Measurements from ENCODE around the gene SFXN3.

SFXN3 gene

DNA sequence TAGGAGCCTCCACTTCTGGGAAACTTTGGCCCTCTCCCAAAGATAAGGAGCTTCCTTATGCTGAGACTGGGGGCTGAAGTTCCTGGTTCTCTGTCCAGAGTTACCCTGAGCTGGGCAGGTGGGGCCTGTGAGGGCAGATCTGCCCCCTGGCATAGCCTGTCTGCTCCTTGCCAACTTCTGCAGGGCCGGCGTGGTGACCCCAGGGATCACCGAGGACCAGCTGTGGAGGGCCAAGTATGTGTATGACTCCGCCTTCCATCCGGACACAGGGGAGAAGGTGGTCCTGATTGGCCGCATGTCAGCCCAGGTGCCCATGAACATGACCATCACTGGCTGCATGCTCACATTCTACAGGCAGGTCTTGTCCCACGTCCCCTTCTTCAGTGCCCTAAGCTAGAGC, 4.3 kb downstream of the SFXN3 start:
- ChIA-PET POLR2A (no interaction called here), CTCF (interaction anchor here (1.0 to 35.4 kb wide), 6 partner anchors 12 to 107 kb away, joined by 3 to 1481 read pairs (median 125); partner anchors contain the start of genes KAZALD1, LZTS2, MRPL43 and TWNK)
- TF ChIP-seq, protein P1, sequence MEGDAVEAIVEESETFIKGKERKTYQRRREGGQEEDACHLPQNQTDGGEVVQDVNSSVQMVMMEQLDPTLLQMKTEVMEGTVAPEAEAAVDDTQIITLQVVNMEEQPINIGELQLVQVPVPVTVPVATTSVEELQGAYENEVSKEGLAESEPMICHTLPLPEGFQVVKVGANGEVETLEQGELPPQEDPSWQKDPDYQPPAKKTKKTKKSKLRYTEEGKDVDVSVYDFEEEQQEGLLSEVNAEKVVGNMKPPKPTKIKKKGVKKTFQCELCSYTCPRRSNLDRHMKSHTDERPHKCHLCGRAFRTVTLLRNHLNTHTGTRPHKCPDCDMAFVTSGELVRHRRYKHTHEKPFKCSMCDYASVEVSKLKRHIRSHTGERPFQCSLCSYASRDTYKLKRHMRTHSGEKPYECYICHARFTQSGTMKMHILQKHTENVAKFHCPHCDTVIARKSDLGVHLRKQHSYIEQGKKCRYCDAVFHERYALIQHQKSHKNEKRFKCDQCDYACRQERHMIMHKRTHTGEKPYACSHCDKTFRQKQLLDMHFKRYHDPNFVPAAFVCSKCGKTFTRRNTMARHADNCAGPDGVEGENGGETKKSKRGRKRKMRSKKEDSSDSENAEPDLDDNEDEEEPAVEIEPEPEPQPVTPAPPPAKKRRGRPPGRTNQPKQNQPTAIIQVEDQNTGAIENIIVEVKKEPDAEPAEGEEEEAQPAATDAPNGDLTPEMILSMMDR (IDR thresholded peaks at IDR 0.05; ENCODE audit: insufficient read depth, low read length, missing control alignments), result no peak
- DNase-seq (ENCODE audit: low read depth, low spot score), result no peak
- H3K4me3 ChIP-seq (ENCODE audit: low read depth, low read length), result no peak overlapping the region

DNA sequence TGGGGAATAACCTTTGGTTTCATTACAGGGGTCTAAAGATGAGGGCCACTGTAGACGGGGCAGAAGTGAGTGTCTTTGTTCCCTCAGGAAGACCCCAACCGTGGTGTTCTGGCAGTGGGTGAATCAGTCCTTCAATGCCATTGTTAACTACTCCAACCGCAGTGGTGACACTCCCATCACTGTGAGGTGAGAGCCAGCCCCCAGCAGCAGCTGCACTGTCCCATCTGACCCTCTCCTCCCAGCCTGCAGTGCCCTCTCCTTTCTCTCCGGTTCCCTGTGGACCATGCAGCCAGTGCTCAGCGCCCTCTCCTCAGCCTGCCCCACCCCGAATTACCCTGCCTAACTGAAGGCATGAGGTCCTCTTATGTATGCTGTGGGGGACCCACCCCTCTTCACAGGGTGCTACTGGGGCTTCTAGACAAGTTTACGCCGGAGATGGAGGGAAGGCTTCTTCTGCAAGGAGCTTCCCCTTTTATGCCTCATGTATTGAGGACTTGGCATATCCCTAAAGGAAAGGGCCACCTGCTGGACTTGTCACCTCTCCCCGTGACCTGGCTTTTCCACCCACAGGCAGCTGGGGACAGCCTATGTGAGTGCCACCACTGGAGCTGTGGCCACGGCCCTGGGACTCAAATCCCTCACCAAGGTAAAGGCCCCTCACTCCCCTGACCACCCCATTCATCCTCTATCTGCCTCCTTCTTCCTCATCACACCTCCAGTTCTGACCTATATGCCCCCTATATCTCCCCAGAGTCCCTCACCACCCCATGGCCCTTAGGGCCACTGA, 5.1 kb downstream of the SFXN3 start:
- CTCF ChIA-PET, result interaction anchor here (1.7 to 35.4 kb wide), 5 partner anchors 13 to 106 kb away, joined by 4 to 1481 read pairs (median 242); partner anchors contain the start of genes KAZALD1, LZTS2, MRPL43 and TWNK
- H3K4me3 ChIP-seq (ENCODE audit: low read depth, low read length), result no peak overlapping the region

DNA sequence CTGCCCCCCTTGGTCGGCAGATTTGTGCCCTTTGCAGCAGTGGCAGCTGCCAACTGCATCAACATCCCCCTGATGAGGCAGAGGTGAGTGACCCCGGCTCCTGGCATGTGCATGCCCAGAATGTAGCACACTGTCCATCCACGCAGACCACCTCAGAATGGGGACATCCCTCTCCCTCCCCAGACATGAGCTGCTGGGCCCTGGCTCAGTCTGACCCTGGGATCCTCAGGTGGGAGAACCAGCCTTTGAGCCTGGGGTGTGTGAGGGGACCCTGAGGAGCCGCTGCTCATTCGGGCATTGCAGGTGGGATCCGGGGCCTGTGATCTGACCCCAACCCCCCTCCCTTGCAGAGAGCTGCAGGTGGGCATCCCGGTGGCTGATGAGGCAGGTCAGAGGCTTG, 5.7 kb downstream of the SFXN3 start:
- CTCF ChIA-PET, result interaction anchor here (2.4 to 35.4 kb wide), 4 partner anchors 19 to 105 kb away, joined by 8 to 1481 read pairs (median 288); partner anchors contain the start of genes KAZALD1, LZTS2, MRPL43 and TWNK
- POLR2A ChIA-PET, result no interaction called here
- H3K4me3 ChIP-seq (ENCODE audit: low read depth, low read length), result no peak overlapping the region
- TF ChIP-seq, protein P1 (IDR thresholded peaks at IDR 0.05; ENCODE audit: insufficient read depth, low read length, missing control alignments), result no peak
- no peak for DNase-seq (ENCODE audit: low read depth, low spot score)

More for the DNA sequence above, 5.1 kb downstream of the SFXN3 start:
- TF ChIP-seq, protein P1 (IDR thresholded peaks at IDR 0.05; ENCODE audit: insufficient read depth, low read length, missing control alignments), result no peak
- POLR2A ChIA-PET, result no interaction called here
- DNase-seq (ENCODE audit: low read depth, low spot score), result no peak

DNA sequence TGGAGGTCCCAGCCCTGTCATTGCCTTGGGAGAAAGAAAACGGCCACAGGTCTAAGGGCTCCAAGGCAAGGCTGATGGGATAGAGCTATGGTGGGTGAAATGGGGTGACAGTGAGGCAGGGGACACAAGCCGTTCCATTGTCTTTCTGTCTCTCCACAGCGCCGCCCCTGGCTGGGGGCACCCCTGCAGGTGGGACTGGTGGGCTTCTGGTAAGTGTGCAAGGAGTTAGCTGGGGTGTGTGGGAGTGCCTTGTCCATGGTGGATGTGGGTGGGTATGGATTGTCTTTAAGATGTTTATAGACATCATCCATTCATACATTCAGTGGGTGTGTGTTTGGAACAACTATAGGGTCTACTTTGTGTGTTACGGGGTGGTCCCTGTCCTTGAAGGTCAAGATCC, 7.5 kb downstream of the SFXN3 start:
- TF ChIP-seq, protein P1 (IDR thresholded peaks at IDR 0.05; ENCODE audit: insufficient read depth, low read length, missing control alignments), result no peak
- DNase-seq (ENCODE audit: low read depth, low spot score), result no peak
- no peak overlapping the region for H3K4me3 ChIP-seq (ENCODE audit: low read depth, low read length)
- CTCF ChIA-PET, result interaction anchor here (1.0 to 35.4 kb wide), 5 partner anchors 0 to 44 kb away, joined by 3 to 1481 read pairs (median 333); partner anchors contain the start of genes KAZALD1, LZTS2, MRPL43 and PDZD7
- POLR2A ChIA-PET, result no interaction called here

DNA sequence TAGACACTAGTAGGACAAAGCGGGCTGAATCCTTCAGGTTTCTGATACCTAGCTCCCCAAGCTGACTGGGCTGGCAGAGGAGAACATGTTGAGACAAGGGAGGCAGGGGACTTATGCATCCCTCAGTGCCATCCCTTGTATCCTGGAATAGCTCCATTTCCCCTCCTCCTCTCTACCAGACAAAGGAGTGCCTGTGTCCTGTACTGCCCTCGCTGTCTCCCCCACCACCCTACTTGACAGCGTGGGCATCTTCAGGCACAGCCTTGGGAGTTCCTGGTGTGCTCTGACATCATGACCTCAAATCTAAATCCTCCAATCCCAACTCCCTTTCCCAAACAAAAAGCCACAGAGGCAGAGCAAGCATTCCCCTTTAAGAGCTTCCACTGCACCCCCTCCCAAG, 9.0 kb downstream of the SFXN3 start:
- no peak for DNase-seq (ENCODE audit: low read depth, low spot score)
- ChIA-PET POLR2A (no interaction called here), CTCF (interaction anchor here (0.6 to 35.4 kb wide), 9 partner anchors 1 to 607 kb away, joined by 3 to 1481 read pairs (median 47); partner anchors contain the start of genes KAZALD1, LZTS2, MRPL43 and PDZD7)
- TF ChIP-seq, protein P1 (IDR thresholded peaks at IDR 0.05; ENCODE audit: insufficient read depth, low read length, missing control alignments), result no peak
- H3K4me3 ChIP-seq (ENCODE audit: low read depth, low read length), result no peak overlapping the region

DNA sequence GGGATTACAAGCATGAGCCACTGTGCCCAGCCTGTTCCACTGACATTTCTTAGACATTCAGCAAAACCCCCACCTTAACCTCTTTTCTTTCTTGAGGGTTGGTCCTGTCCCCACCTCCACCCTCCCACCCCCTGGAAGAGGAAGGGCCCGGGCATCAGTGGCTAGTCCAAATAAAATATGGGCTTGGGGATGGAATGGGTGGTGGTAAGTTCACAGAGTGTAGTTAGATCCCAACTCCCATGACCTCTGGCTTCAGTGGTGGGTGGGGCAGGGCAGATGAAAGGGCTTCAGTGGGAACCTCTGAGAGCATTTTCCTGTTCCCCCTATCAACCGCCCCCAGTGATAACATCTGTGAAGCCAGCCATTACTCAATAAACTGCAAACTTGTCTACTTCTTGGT, 9.8 kb downstream of the SFXN3 start:
- CTCF ChIA-PET, result interaction anchor here (1.1 to 35.4 kb wide), 13 partner anchors 2 to 572 kb away, joined by 3 to 1481 read pairs (median 5); partner anchors contain the start of genes KAZALD1, LZTS2, MRPL43 and PDZD7
- H3K4me3 ChIP-seq (ENCODE audit: low read depth, low read length), result no peak overlapping the region
- POLR2A ChIA-PET, result interaction anchor here (1.0 to 2.7 kb wide), 3 partner anchors 9 to 26 kb away, joined by 3 to 16 read pairs (median 9); partner anchors contain the start of gene KAZALD1
- DNase-seq (ENCODE audit: low read depth, low spot score), result no peak
- TF ChIP-seq, protein P1 (IDR thresholded peaks at IDR 0.05; ENCODE audit: insufficient read depth, low read length, missing control alignments), result no peak

All from AG04449 (cell line).